Tibial artery (tissue), 4 donors: ENCODE data around the gene MINPP1.

Experiments used
- DNase-seq, 2 donors: peaks; one replicate each; pipeline ENCODE4 v3.0.0-alpha.2; 2019
- H3K27ac ChIP-seq, 2 donors: fragments of 200-600 bp; sonication (generic) in 1 of 2; 1 replicate in 1 of 2; 2 replicates in 1 of 2; pipeline ENCODE4 v1.5.1; 2018 to 2019; ENCODE audit warnings: mild to moderate bottlenecking in 1 of 2
- H3K27me3 ChIP-seq, 2 donors: fragments of 200-600 bp; sonication (generic) in 1 of 2; one replicate each; pipeline versions ENCODE4 v1.5.1 to v1.6.0; 2016 to 2019
- H3K36me3 ChIP-seq, 3 donors: fragments of 200-600 bp; sonication (generic) in 2 of 3; one replicate each; pipeline ENCODE4 v1.5.1; 2016 to 2019; ENCODE audit warnings: mild to moderate bottlenecking in 2 of 3
- H3K4me1 ChIP-seq, 4 donors: fragments of 200-600 bp; sonication (generic) in 2 of 4; 1 replicate in 3 of 4; 2 replicates in 1 of 4; pipeline ENCODE4 v1.5.1; 2016 to 2019
- H3K4me3 ChIP-seq, 2 donors: fragments of 200-600 bp; sonication (generic) in 1 of 2; 1 replicate in 1 of 2; 2 replicates in 1 of 2; pipeline ENCODE4 v1.5.1; 2018 to 2019; ENCODE audit warnings: mild to moderate bottlenecking in 2 of 2
- H3K9me3 ChIP-seq, 3 donors: fragments of 200-600 bp; sonication (generic) in 1 of 3; one replicate each; pipeline ENCODE4 v1.5.1; 2016 to 2019
- CTCF ChIP-seq, 2 experiments: fragments of 200-600 bp in 1 of 2; fragments of 450-650 bp in 1 of 2; IDR thresholded peaks; one replicate each; pipeline ENCODE4 v1.5.1; 2017 to 2019; ENCODE audit warnings: antibody characterized with exemption in 2 of 2, mild to moderate bottlenecking in 1 of 2, moderate library complexity in 1 of 2
- intact Hi-C: fragments of 100-400 bp; cut with DNase I; formaldehyde crosslinking; loops from one replicate; pipeline ENCODE4 v1.15.0; 2023; ENCODE audit warnings: low total_unique reads

The MINPP1 gene

GRCh38 chr10:87518937-87519336, 14.2 kb downstream of the MINPP1 start:
- Histone ChIP-seq H3K36me3 (peaks cover 21 to 46% (median 45%) of the 10 kb centered on the region in 3 donors), H3K27me3 (no peaks in the 10 kb centered on the region), H3K9me3 (no peaks in the 10 kb centered on the region), H3K27ac (no peak overlapping the region), H3K4me3 (no peak overlapping the region), H3K4me1 (peaks cover 0 to 8% (median 4%) of the 10 kb centered on the region in 4 donors)
- intact Hi-C loops: no loop called here
- TF ChIP-seq CTCF (IDR thresholded peaks at IDR 0.05): no peak
- no peak for DNase-seq

GRCh38 chr10:87519582-87519981, 14.9 kb downstream of the MINPP1 start:
- Histone ChIP-seq H3K4me1 (peaks cover 0 to 13% (median 5%) of the 10 kb centered on the region in 4 donors), H3K27me3 (no peaks in the 10 kb centered on the region), H3K27ac (no peak overlapping the region), H3K4me3 (no peak overlapping the region), H3K9me3 (no peaks in the 10 kb centered on the region), H3K36me3 (peaks cover 15 to 40% (median 38%) of the 10 kb centered on the region in 3 donors)
- DNase-seq: no peak
- TF ChIP-seq CTCF (IDR thresholded peaks at IDR 0.05): no peak
- intact Hi-C loops: no loop called here

- no peak for DNase-seq
- Histone ChIP-seq H3K36me3 (peaks cover 9 to 36% (median 30%) of the 10 kb centered on the region in 3 donors), H3K27me3 (no peaks in the 10 kb centered on the region), H3K4me3 (no peak overlapping the region), H3K9me3 (no peaks in the 10 kb centered on the region), H3K4me1 (peaks cover 0 to 13% (median 5%) of the 10 kb centered on the region in 4 donors), H3K27ac (peak overlapping the region in 1 of 2 donors; percentile 25)
- no peak for TF ChIP-seq CTCF (IDR thresholded peaks at IDR 0.05)
- intact Hi-C loops: no loop called here
Observed at GRCh38 chr10:87523731-87524130, 19.0 kb downstream of the MINPP1 start.

- TF ChIP-seq CTCF (IDR thresholded peaks at IDR 0.05): no peak
- H3K4me1 ChIP-seq: peaks cover 0 to 13% (median 5%) of the 10 kb centered on the region in 4 donors
Observed at GRCh38 chr10:87524296-87524695, 19.6 kb downstream of the MINPP1 start.

GRCh38 chr10:87531908-87532622, 27.4 kb downstream of the MINPP1 start:
- H3K27me3 ChIP-seq: no peaks in the 10 kb centered on the region
- H3K4me1 ChIP-seq: peaks cover 0 to 24% (median 4%) of the 10 kb centered on the region in 4 donors
- peak overlapping the region in 1 of 2 donors; percentile 15 for H3K4me3 ChIP-seq
- intact Hi-C loops: loop anchor here (2.0 kb wide), 1 partner anchor 203 kb away; no protein-coding TSS in a partner anchor
- DNase-seq: peak in 1 of 2 donors; percentile 73
- peak overlapping the region; percentile 46 to 57 for H3K27ac ChIP-seq
- peaks cover 15 to 19% (median 19%) of the 10 kb centered on the region in 3 donors for H3K36me3 ChIP-seq
- peaks cover 0 to 7% (median 5%) of the 10 kb centered on the region in 3 donors for H3K9me3 ChIP-seq
- no peak for TF ChIP-seq CTCF (IDR thresholded peaks at IDR 0.05)

More at GRCh38 chr10:87524296-87524695, 19.6 kb downstream of the MINPP1 start:
- Histone ChIP-seq H3K4me3 (no peak overlapping the region), H3K27me3 (no peaks in the 10 kb centered on the region), H3K27ac (peak overlapping the region in 1 of 2 donors; percentile 25), H3K36me3 (peaks cover 8 to 31% (median 28%) of the 10 kb centered on the region in 3 donors), H3K9me3 (no peaks in the 10 kb centered on the region)
- intact Hi-C loops: no loop called here
- no peak for DNase-seq
